OCI-LY3 (cell line): ENCODE data around the gene TPGS1.

Source experiments
- H2AFZ ChIP-seq: fragments of 200-600, 300-600 bp; shearing (Covaris generic); 2 replicates; pipeline ENCODE4 v1.6.0; 2014; ENCODE audit warnings: antibody characterized with exemption, low read depth, low read length
- H3K27ac ChIP-seq: fragments of 200-600, 300-600 bp; sonication (generic); 2 replicates; pipeline ENCODE4 v1.5.1; 2014; ENCODE audit warnings: mild to moderate bottlenecking, low read length, moderate library complexity, mixed read lengths
- H3K27me3 ChIP-seq: fragments of 200-600, 300-600 bp; sonication (generic); 2 replicates; pipeline ENCODE4 v1.6.1; 2014; ENCODE audit warnings: low read depth, low read length, mixed read lengths
- H3K36me3 ChIP-seq: fragments of 200-600, 300-600 bp; sonication (generic); replicated peaks from 2 replicates; pipeline ENCODE3; 2014; ENCODE audit warnings: low read depth, low read length, mixed read lengths
- H3K4me1 ChIP-seq: fragments of 300-600, 200-600 bp; sonication (generic); 2 replicates; pipeline ENCODE4 v1.6.1; 2014; ENCODE audit warnings: low read length, mixed read lengths
- H3K4me2 ChIP-seq: fragments of 200-600, 300-600 bp; sonication (generic); 2 replicates; pipeline ENCODE4 v1.6.1; 2014; ENCODE audit warnings: low read length, mixed read lengths
- H3K4me3 ChIP-seq: fragments of 300-600, 200-600 bp; sonication (generic); 2 replicates; pipeline ENCODE4 v1.5.1; 2014; ENCODE audit warnings: antibody characterized with exemption, mild to moderate bottlenecking, low read length, moderate library complexity
- H3K79me2 ChIP-seq: fragments of 300-600, 200-600 bp; shearing (Covaris generic); 2 replicates; pipeline ENCODE4 v1.6.1; 2014; ENCODE audit warnings: mild to moderate bottlenecking, low read length, mixed read lengths
- H3K9ac ChIP-seq: fragments of 300-600, 200-600 bp; shearing (Covaris generic); 2 replicates; pipeline ENCODE4 v1.6.0; 2014; ENCODE audit warnings: mild to moderate bottlenecking, low read length, moderate library complexity
- H3K9me3 ChIP-seq: fragments of 200-600, 300-600 bp; shearing (Covaris generic); 2 replicates; pipeline ENCODE4 v1.6.1; 2014; ENCODE audit warnings: low read length, mixed read lengths; ENCODE audit not compliant: insufficient read depth
- H4K20me1 ChIP-seq: fragments of 200-600, 300-600 bp; sonication (generic); 2 replicates; pipeline ENCODE4 v1.6.1; 2016; ENCODE audit warnings: low read length, mixed read lengths; ENCODE audit not compliant: insufficient read depth
- CTCF ChIP-seq: fragments of 200-600, 300-600 bp; sonication (generic); IDR thresholded peaks from 2 replicates; pipeline ENCODE4 v1.5.1; 2014; ENCODE audit warnings: antibody characterized with exemption, low read length, low read depth
- EZH2phosphoT487 ChIP-seq: fragments of 200-600 bp; shearing (Covaris generic); IDR thresholded peaks from 2 replicates; pipeline ENCODE4 v1.6.1; 2018; ENCODE audit warnings: antibody characterized with exemption, mixed run types, low read depth

The TPGS1 gene

GRCh38 chr19:543910-544608 lies 36.8 kb downstream of the TPGS1 start, which contains the start of gene GZMM:
Gene GZMM, plus strand, starts transcription at chr19:544053. Its CDS starts 19 bp downstream, at chr19:544072.
- no peaks in the 10 kb centered on the region for H3K4me1 ChIP-seq
- TF ChIP-seq EZH2phosphoT487, result no peak
- H3K27me3 ChIP-seq, result no peaks in the 10 kb centered on the region
- H4K20me1 ChIP-seq, result no peaks in the 10 kb centered on the region
- no peaks in the 10 kb centered on the region for H3K79me2 ChIP-seq
- H3K27ac ChIP-seq, result no peak within 1 kb of the TSS
- H3K4me2 ChIP-seq, result no peak within 1 kb of the TSS
- H3K36me3 ChIP-seq, result peaks cover 5% of the 10 kb centered on the region
- no peaks in the 10 kb centered on the region for H3K9me3 ChIP-seq
- no peak within 1 kb of the TSS for H3K9ac ChIP-seq
- H2AFZ ChIP-seq, result no peak within 1 kb of the TSS
- no peak within 1 kb of the TSS for H3K4me3 ChIP-seq

- no peak overlapping the region for H3K9ac ChIP-seq
- no peak overlapping the region for H3K4me2 ChIP-seq
These were observed 39.8 kb downstream of the TPGS1 start for GRCh38 chr19:547117-547516.

GRCh38 chr19:547836-548720 lies 40.8 kb downstream of the TPGS1 start:
- TF ChIP-seq CTCF (no peak), EZH2phosphoT487 (no peak)
- no peaks in the 10 kb centered on the region for H3K79me2 ChIP-seq
- no peaks in the 10 kb centered on the region for H3K36me3 ChIP-seq
- H3K9me3 ChIP-seq, result no peaks in the 10 kb centered on the region
- H2AFZ ChIP-seq, result no peak overlapping the region
- H3K9ac ChIP-seq, result no peak overlapping the region
- no peaks in the 10 kb centered on the region for H3K27me3 ChIP-seq
- H3K4me3 ChIP-seq, result no peak overlapping the region
- no peak overlapping the region for H3K27ac ChIP-seq
- H3K4me1 ChIP-seq, result no peaks in the 10 kb centered on the region
- no peak overlapping the region for H3K4me2 ChIP-seq
- H4K20me1 ChIP-seq, result no peaks in the 10 kb centered on the region

More at GRCh38 chr19:547117-547516, 39.8 kb downstream of the TPGS1 start:
- TF ChIP-seq EZH2phosphoT487, result no peak
- TF ChIP-seq CTCF, result no peak
- Histone ChIP-seq H3K36me3 (no peaks in the 10 kb centered on the region), H3K79me2 (no peaks in the 10 kb centered on the region), H3K27me3 (no peaks in the 10 kb centered on the region), H3K9me3 (no peaks in the 10 kb centered on the region), H4K20me1 (no peaks in the 10 kb centered on the region), H3K4me1 (no peaks in the 10 kb centered on the region), H2AFZ (no peak overlapping the region), H3K4me3 (no peak overlapping the region), H3K27ac (no peak overlapping the region)

GRCh38 chr19:548886-549830 lies 41.9 kb downstream of the TPGS1 start:
- Histone ChIP-seq H3K36me3 (no peaks in the 10 kb centered on the region), H3K9me3 (no peaks in the 10 kb centered on the region), H4K20me1 (no peaks in the 10 kb centered on the region), H3K27ac (no peak overlapping the region), H3K4me2 (no peak overlapping the region), H3K9ac (no peak overlapping the region), H3K4me3 (no peak overlapping the region), H3K79me2 (no peaks in the 10 kb centered on the region), H2AFZ (no peak overlapping the region), H3K4me1 (no peaks in the 10 kb centered on the region), H3K27me3 (no peaks in the 10 kb centered on the region)
- TF ChIP-seq EZH2phosphoT487, result no peak
- TF ChIP-seq CTCF, result no peak
